HG03442 (cell line): ENCODE results near the gene PHKB.

Experiments
- ATAC-seq: cut with Tn5 transposase; IDR thresholded peaks from one replicate; pipeline ENCODE4 v1.9.1; 2021; ENCODE audit warnings: mild to moderate bottlenecking, moderate library complexity; ENCODE audit not compliant: unreplicated experiment

Gene PHKB

DNA sequence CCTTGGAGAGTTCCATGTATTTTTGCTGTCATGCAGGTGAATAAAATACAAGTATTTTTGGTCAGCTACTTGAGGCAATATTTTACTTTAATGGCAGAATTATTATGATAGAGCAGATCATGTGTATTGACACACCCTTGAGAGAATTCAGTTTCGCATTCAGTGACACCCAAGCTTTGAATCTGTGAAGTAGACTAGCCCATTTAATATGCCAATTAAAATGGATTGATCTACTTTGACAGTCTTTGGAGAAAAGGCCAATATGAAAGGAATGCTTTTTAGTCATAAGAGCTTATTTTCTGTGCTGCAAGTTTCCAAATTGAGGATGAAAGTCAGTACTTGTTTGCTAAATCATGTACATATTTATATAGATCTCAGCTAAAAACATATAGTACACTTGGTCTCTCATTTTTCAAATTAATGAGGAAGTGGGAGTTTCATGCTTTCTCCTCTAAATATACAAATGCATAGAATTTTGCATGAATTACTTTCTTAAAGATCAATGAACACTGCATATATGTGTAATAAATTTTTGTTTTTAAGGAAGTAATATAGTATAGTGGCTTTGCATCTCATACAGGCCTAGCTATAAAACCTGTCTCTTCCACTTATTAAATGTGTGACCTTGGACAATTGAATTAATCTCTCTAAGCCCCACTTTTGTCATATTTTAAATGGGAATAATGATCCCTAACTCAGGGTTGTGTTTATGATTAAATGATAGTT is 161.5 kb downstream of the PHKB start:
- ATAC-seq = no peak

DNA sequence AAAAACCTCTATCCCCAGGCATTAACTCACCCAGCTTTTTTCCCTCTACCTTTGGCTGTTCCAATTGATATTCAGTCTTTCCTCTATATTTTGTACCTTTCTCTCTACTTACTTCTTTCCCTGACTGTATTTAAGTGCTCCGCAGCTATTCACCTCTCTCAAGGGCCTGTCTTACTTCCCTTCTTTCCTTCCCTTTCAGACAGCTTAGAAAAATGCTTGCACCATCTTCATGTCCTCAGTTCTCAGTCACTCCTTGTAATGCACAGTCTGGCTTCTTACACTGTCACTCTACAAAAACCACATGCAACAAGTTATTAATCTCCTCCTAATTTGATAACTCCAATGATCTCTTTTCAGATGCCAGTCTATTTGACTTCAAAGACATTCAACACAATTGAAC is 163.4 kb downstream of the PHKB start:
- no peak for ATAC-seq

DNA sequence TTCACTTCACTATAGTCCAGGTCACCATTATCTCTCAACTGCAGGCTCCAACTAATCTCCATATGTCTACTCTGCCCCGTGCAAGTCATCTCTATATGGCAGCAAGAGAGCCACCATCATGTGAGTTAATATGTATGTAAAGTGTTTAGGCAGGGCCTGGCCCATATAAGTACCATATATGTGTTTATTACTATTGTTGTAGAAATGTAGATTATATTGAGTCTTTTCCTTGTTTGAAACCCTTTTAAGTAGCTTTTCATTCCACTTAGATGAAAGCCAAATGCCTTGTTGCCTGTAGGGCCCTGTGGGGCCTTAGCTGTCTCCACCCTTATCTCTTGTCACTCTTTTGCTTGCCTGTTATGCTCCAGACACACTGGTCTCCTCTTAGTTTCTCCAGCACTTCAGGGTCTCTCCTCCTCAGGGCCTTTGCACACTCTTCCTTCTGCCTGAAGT is 164.0 kb downstream of the PHKB start:
- no peak for ATAC-seq

DNA sequence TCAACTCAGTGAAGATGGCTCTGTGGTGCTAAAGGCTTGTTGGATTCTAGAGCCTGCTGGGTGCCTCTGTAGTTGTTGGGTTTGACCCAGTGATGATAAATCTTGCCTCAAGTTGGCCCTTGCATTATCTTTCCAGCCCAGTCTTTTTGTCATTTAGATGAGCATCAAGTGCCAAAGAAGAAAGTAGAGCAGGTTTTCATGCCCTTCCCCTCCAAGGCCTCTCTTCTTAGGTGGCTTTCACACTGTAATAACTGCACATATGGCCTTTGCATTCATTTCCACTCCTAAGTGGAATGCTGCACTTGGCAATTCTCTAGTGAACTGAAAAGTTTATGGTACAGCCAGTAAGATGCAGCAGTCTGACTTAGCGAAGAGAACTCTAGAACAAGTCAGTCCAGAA is 165.1 kb downstream of the PHKB start:
- no peak for ATAC-seq

DNA sequence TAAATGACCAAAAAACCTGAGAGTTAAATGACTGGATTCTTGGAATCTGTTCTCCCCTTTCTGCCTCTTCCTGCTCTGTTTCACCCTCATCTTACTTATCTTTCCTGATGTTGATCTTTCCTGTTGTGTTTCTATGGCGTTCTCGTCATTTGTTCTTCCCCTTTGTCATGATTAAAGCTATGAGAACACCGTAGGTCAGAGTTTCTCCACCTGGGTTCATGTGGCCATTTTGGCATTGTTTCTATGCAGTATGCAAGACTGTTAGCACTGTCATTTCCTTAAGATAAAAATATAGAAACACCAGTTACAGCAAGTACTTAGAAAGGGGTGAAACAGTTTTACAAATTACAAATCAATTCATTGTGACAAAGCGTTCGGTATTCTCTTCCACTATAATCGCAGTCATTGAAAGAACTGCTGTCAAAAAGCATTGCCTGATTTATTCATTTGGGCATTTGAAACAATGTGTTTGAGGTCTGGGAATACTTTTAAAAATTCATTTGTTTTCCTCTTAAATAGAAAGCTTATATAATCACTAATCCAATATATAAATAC is 166.0 kb downstream of the PHKB start:
- no peak for ATAC-seq

DNA sequence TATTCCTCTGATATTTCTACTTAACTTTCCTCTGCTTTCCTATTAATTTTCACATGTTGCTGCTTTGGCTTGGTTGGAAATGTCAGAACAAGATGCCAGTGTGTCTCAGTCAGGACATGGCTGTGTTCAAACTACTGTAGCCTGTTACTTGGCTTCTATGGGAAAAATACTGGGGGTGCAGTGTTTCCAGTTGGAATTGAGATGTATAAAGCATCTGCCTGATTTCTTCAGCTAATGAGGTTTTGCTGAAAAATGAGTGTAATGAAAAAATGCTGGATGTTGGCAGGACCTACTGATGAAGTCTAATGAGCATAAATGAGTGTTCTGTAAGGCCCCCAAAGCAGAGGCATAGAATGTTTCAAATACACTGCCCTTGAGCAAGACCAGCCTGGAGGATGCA is 166.6 kb downstream of the PHKB start:
- no peak for ATAC-seq

DNA sequence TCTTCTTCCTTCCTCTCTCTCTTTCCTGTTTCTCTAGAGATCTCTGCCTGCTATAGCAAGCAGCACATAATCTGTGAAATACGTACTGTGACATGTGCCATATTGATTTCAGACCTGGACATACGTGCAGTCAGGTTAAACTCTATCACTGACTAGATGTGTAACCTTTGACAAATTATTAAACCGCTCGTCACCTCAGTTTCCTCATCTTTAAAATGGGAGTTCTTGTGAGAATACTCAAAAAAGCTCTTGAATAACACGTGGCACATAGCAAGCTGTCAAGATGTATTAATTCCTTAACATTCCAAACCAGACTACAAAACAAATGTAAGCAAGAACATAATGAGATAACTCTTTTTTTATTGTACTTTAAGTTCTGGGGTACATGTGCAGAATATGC is 170.0 kb downstream of the PHKB start:
- ATAC-seq = no peak

DNA sequence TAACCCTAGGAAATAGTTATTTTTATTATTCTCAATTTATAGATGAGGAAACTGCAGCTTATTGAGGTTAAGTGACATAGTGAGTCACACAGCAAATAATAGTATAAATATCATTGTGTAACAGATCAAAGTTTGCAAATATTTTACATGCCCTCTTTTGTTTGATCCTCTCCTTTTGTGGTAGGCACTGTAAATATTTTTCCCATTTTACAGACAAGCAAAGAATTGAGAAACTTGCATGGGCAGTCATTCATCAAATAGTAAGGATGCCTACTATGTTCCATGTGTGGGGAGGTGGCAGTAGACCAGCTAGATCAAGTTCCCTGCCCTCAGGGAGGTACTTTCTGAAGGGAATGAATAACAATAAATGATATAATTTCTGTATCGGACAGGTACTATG is 173.0 kb downstream of the PHKB start:
- ATAC-seq = no peak

DNA sequence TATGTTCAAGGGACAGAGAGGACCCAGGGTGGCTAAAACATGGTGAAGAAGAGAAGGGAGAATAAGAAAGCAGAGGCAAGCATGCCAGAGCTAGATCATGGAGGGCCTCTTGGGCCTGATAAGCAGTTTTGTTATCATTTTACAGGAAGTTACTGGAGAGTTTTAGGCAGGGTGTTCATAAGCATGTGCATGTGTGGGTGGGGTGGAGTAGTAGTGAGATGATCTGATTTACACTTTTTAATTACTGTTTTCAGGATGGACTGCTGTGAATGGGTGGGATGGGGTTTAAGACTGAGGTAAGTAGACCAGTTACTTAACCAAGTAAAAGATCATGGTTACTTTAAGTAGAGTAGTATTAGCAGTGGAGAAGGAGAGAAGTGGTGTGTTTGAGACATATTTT is 173.6 kb downstream of the PHKB start:
- ATAC-seq = no peak

DNA sequence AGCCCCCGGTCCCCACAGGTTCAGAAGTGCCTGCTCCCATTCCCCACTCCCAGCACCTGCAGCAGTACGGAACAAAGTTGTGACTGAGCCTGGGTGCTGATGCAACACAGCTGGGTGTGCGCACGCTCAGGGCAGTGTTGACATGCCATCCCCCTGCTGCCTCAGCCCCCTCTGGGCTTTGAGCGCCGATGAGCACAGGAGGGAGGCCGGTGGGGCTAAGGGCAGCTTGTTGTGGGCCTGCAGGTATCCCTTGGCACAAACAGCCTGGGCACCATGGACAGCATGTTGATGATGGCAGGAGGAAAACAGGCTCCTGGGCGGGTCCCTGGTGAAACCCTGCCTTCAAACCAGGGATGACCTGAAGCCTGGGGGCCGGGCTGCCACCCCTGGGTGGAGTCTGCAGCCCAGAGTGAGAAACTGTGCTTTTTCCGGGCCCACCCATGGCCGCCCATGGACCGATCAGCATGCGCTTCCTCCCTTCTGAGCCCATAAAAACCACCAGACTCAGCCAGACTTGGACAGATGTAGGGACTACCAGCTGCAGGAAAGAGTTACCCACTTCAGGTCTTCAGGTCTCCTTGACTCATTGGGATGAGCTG is 175.5 kb downstream of the PHKB start:
- no peak for ATAC-seq

DNA sequence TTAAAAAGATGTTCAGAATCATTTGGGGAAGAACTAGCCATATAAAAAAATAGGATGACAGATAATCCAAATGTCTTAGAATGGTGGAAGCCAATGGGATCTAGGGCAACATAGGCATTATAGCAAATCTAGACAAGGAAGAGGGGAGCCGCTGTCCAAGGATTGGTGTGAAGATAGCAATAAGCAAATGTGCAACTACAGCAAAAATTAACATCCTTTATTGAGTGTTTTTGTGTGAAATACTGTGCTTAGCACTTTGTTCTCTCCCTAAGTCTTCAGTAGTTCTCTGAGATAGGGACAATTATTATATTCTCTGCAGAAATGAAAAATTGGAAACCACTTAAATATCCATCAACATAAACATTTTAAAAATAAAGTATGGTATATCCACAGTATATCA is 177.0 kb downstream of the PHKB start:
- ATAC-seq = no peak

DNA sequence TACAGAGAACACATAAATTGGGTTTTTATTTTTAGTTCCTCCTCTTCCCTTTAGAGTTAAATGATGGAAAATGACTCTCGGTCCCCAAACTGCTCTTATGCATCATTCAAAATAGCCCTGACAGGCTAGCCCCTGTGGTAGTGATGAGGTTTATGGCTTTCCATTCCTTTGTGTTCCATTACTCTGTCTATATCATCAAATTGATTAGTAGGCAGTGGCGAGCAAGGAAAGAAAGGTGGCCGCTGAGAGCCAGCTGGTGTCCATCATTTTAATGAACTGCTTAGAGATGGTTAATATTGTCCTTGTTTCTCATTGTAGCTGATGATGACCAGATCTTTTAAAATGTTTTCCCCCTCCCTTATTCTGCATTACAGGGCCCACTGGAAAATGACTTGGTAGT is 179.5 kb downstream of the PHKB start:
- ATAC-seq = no peak

DNA sequence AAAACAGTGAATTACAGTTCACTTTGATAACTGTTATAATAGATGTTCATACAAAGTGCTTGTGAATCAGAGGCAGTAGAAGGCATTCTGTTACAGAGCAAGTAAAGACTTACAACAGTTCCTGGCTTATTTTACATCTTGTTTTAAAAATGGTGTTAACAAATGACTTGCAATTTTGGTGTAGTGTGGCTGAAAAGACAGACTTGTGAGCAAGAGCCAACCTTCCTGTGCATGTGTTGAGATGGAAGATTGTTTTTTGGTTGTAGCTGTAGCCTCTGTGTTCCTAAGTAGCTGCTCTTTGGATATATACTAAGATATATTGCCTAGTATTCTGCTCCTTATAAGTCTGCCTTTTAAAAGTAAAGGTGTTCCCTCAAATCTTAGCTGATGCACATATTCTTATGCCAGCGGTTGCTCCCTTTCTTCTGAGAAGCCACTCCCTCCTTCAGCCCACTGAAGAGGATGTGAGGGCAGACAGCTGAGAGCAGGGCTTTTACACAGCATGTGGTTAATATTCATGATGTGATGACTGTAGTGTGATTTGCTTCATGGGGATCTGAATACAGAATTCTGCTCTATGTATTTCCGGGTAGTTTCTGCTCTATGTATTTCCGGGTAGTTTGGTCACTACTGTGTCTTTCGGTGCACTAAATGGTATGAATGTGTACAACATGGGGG is 182.3 kb downstream of the PHKB start:
- ATAC-seq = no peak

DNA sequence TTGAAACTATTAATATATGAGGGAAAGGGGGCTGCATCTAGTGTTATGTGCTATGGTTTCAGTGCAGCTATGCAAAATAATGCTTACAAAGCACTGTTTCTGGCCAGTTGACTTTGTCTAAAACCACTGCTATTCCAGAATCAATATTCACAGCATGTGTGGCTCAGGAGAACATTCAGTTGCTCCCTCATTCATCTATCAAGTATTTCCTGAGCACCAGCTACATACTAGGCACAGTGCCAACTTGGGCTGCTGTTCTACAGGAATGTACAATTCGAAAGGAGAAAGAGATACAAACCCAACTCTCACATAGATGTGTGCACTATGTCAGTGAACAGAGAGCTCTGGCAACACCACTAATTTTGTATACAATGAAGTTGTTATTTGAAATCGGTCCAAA is 183.0 kb downstream of the PHKB start:
- ATAC-seq = no peak

DNA sequence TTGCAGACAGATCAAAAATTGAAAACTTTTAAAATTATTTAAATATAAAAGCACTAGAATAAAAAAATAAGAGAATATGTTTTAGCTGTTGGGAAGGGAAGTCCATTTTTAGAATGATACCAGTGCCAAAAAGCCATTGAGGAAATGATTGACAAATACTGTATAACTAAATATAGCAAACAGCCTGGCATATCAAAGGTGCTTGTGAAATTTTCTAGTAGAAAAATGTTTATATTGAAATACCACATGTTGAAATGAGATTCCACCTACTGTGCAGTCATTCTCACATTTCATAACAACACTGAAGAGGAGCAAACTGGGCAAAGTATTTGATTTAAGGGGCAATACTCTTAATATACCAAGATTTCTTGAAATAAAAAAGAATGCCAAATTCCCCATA is 183.5 kb downstream of the PHKB start:
- no peak for ATAC-seq

DNA sequence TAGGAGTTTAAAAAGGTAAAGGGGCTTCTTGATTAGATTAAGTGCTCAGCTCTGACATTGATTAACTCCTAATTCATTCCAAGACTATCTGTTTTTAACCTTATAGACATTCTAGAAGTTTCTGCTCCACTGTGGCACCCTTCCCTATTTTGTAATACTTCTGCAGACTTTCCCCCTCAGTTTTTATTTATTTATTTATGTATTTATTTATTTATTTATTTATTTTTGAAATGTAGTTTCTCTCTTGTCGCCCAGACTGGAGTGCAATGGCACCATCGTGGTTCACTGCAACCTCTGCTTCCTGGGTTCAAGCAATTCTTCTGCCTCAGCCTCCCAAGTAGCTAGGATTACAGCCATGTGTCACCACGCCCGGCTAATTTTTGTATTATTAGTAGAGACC is 185.8 kb downstream of the PHKB start:
- no peak for ATAC-seq

DNA sequence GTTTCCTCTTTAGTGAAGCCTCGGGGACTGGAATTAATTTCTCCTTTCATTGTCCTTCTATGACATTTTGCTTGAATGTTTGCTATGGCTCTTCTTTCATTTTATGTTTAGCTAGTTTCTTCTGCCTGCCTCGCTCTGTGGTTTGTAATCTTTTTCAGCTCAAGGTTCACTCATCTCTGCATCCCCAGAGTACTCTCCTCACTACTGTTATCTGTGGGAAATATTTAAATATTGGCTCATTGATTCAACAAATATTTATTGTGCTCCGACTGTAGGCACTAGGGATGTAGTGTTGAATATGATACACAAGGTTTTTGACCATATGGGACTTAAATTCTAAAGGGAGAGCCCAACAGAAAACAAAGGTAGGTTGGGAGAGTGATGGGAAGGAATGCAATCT is 195.9 kb downstream of the PHKB start:
- no peak for ATAC-seq

DNA sequence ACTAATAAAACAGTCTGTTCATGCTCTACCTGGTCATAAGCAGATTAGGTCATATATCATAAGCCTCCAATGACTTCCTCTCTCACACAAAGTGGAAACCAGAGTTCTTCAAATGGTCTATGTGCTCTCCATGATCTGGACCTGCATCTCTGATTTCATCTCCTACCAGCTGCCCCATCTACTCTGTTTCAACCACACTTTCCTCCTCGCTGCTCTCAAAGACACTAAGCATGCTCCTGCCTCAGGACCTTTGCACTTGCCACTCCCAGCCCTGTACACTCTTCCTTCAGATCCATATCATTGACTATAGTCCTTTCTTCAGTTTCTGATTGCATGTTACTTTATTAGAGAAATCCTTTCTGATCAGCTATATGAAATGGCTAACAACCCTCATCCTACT is 196.8 kb downstream of the PHKB start:
- no peak for ATAC-seq

DNA sequence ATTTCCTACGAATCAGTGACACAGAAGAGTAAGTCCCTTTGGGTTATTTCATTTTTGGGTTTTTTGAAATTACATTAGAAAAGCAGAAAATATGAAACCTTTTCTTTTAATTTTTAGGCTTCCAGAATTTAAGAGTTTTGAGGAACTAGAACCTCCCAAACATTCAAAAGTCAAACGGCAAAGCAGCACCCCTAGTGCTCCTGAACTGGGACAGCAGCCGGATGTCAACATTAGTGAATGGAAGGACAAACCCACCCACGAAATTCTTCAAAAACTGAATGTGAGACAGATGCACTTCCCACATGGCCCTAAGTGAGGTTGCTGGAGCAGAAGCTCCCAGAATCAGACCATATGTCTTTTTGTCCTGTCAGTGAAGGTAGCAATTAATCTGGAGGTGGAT is 199.4 kb downstream of the PHKB start:
- no peak for ATAC-seq

DNA sequence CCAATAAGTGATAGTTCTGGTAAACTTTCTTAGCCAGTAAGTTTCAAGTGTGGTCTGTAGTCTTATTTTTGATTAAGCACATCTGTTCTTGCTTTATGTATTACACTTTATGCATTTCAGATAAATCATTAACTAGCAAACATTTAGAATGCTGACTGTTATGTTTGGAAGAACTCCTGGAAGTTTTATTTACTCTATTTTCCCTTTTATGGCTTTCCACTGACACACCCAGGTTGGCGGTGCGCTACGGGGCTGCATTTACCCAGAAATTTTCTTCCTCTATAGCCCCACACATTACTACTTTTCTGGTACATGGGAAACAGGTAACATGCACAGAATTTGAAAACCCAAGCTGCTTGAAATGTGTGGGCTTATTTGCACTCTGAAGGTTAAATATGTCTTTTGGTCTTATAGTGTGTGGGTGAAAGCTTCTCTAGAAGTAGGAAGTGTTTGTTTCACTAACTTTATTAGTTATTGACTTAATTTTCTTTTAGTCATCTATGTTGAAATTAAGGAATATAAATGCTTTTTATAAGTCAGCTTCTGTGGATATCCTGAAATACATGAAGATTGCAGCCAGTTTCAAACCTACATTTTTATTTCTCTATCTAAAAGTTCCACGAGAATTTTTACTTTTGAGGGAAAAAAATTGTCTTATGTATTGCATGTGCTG is 203.7 kb downstream of the PHKB start:
- no peak for ATAC-seq

DNA sequence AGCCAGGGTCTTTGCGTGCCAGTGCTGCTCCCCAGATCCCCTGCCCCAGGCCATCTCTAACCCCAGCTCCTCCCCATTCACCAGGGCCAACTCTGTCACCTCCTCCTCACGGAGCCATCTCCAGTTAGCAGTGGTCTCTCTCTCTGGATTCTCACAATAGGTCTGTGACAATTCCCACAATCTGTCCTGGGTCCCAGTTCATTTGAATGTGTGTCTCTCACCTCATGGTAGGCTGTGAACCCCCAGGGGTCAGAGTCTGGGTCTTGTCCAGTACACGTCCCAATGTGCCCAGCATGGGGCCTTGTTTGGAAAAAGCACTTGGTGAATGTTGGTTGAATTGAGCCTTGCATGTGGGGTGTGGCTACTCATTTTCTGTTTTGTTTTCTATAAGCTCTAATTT is 205.3 kb downstream of the PHKB start:
- no peak for ATAC-seq

DNA sequence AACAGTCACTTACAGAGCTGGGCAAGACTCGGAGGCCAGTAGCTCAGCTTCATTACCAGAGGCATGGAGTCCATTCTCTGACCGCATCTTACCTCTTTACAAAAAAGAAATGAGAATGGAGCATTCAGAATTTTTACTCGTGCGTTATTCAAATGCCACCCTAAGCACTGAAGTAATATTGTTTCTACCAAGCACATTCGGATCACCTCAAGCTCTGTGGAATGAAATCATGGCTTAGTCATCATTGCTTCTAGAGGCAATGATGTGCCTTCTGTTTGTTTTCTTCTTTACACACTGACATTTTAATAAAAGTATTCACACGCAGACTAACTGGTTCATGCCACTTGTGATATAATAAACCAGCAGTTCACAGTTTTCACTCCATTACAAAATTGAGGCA is 206.8 kb downstream of the PHKB start:
- no peak for ATAC-seq
